Measurements from ENCODE around the gene CKAP4. TPM values are rescaled to one million over a fixed set of nuclear protein-coding genes. Genes with fewer than 3 reads are reported as not detected.
"Not testable (repeated sequence)": the region's sequence is repeated elsewhere in the genome, so short reads cannot be mapped to it uniquely, and the experiment has no call there.

The CKAP4 gene, protein sequence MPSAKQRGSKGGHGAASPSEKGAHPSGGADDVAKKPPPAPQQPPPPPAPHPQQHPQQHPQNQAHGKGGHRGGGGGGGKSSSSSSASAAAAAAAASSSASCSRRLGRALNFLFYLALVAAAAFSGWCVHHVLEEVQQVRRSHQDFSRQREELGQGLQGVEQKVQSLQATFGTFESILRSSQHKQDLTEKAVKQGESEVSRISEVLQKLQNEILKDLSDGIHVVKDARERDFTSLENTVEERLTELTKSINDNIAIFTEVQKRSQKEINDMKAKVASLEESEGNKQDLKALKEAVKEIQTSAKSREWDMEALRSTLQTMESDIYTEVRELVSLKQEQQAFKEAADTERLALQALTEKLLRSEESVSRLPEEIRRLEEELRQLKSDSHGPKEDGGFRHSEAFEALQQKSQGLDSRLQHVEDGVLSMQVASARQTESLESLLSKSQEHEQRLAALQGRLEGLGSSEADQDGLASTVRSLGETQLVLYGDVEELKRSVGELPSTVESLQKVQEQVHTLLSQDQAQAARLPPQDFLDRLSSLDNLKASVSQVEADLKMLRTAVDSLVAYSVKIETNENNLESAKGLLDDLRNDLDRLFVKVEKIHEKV
- 100 to 1,000 TPM in 5 of 12 donors, 10 to 100 TPM in 7; 71.8 to 231 (median 88.3) TPM for polyA plus RNA-seq (ENCODE audit: insufficient read length in 12 of 12)
- long read RNA-seq, donor 1, transcript CKAP4-201 (2 exons, 3,093 nt), result major isoform, 25 of 46 reads
- long read RNA-seq, donor 1, partial matches to known transcripts, result 21 of 46 reads
- long read RNA-seq, donor 1, other reads (novel, unspliced or antisense), result 0 of 46 reads
- long read RNA-seq, donor 2, transcript CKAP4-201 (2 exons, 3,093 nt), result major isoform, 29 of 29 reads
- long read RNA-seq, donor 2, partial matches to known transcripts, result 0 of 29 reads
- long read RNA-seq, donor 2, other reads (novel, unspliced or antisense), result 0 of 29 reads
- long read RNA-seq, donor 3, transcript CKAP4-201 (2 exons, 3,093 nt), result major isoform, 19 of 19 reads
- long read RNA-seq, donor 3, partial matches to known transcripts, result 0 of 19 reads
- long read RNA-seq, donor 3, other reads (novel, unspliced or antisense), result 0 of 19 reads
- long read RNA-seq, donor 4, transcript CKAP4-201 (2 exons, 3,093 nt), result major isoform, 7 of 7 reads
- long read RNA-seq, donor 4, partial matches to known transcripts, result 0 of 7 reads
- long read RNA-seq, donor 4, other reads (novel, unspliced or antisense), result 0 of 7 reads
- long read RNA-seq, donor 5, result 0 reads
- long read RNA-seq, donor 6, transcript CKAP4-201 (2 exons, 3,093 nt), result major isoform, 18 of 25 reads
- long read RNA-seq, donor 6, partial matches to known transcripts, result 7 of 25 reads
- long read RNA-seq, donor 6, other reads (novel, unspliced or antisense), result 0 of 25 reads
- long read RNA-seq, donor 7, transcript CKAP4-201 (2 exons, 3,093 nt), result major isoform, 12 of 12 reads
- long read RNA-seq, donor 7, partial matches to known transcripts, result 0 of 12 reads
- long read RNA-seq, donor 7, other reads (novel, unspliced or antisense), result 0 of 12 reads
- long read RNA-seq, donor 8, transcript CKAP4-201 (2 exons, 3,093 nt), result major isoform, 47 of 47 reads
- long read RNA-seq, donor 8, partial matches to known transcripts, result 0 of 47 reads
- long read RNA-seq, donor 8, other reads (novel, unspliced or antisense), result 0 of 47 reads
- long read RNA-seq, donor 9, transcript CKAP4-201 (2 exons, 3,093 nt), result major isoform, 24 of 32 reads
- long read RNA-seq, donor 9, partial matches to known transcripts, result 8 of 32 reads
- long read RNA-seq, donor 9, other reads (novel, unspliced or antisense), result 0 of 32 reads
- long read RNA-seq, donor 10, transcript CKAP4-201 (2 exons, 3,093 nt), result major isoform, 30 of 30 reads
- long read RNA-seq, donor 10, partial matches to known transcripts, result 0 of 30 reads
- long read RNA-seq, donor 10, other reads (novel, unspliced or antisense), result 0 of 30 reads
- long read RNA-seq, donor 11, transcript CKAP4-201 (2 exons, 3,093 nt), result major isoform, 46 of 46 reads
- long read RNA-seq, donor 11, partial matches to known transcripts, result 0 of 46 reads
- long read RNA-seq, donor 11, other reads (novel, unspliced or antisense), result 0 of 46 reads

GRCh38 chr12:106247674-106248311, at the start of gene CKAP4:
TSS of gene CKAP4 (minus strand) at chr12:106248020. CDS start at chr12:106247851, 169 bp downstream.
- DNase-seq, result peak; percentile 83

DNA sequence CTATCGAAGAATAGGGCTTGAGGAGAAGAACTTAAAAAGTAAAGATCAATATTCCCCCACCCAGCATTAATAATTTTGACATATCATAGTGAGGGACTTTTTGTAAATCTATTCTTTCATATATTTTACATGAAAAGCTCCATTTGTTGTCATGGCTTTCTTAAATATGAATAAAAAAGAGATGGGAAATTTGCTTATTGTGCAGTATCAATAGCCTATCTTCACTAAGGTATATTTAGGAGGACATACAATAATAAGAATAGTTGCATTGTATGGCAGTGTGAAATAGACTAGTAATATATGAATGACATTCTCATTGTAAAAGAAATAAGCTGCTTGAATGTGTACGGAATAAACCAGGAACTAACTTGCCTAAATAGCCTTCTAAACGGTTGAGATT, 49.3 kb upstream of the CKAP4 start:
- DNase-seq, result no peak

DNA sequence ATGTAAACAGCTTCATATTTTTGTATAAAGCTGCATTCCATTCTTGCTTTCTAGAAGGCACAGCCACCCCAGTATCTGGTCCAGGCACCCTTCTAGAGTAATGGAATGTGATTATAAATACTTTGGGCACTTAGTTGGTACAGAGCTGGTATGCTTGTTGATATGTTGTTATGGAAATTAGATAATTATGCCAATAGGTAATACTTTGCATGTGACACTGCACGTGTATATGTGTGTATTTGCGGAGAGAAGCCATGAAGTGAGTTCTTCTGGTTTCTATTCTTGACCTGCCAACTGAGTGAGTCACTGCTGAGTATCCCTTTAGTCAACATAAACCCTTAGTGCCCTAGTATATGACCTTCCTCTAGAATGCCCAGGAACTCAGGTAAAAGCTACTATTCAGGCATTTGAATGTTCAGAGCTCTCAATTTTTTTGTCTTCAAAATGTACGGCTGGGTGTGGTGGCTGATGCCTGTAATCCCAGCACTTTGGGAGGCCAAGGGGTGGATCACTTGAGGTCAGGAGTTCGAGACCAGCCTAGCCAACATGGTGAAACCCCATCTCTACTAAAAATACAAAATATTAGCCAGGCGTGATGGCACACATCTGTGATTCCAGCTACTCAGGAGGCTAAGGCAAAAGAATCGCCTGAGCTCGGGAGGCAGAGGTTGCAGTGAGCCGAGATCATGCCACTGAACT, 48.5 kb upstream of the CKAP4 start:
- no peak for DNase-seq

DNA sequence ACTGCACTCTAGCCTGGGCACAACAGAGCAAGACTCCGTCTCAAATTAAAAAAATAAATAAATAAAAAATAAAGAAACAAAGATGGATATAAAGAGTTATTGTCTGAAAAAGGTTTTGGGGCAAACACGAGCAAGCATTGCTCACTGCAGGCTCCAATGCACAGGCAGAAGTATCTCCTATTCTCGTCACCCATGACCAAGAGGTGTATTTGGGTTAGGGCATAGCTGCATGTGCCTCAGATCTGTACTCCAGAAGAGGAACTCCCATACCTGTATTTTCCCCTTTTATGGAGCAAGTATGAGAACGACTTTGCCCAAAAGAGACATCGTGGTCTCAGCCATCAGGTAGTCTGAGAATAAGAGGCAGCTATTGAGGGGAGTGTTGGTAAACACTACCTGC, 44.5 kb upstream of the CKAP4 start:
- no peak for DNase-seq

GRCh38 chr12:106291342-106291741, 43.5 kb upstream of the CKAP4 start:
- DNase-seq, result no peak

DNA sequence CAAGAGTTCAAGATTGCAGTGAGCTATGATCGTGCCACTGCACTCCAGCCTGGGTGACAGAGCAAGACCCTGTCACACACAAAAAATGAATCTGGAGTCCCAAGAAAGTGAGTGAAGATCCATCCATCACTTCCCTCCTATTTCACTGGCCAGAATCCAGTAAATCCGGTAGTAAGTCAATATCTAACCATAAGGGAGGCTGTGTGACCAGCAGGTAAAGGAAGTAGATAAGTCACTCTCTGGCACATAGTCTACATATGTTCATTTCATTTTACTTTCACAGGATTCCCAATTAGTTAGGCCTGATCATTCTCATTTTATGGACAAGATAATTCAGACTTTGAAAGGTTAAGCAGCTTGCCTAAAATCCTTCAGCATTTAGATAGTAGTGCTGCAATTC, 42.8 kb upstream of the CKAP4 start:
- no peak for DNase-seq

- no peak for DNase-seq
Measured at GRCh38 chr12:106289196-106289681, 41.4 kb upstream of the CKAP4 start.

DNA sequence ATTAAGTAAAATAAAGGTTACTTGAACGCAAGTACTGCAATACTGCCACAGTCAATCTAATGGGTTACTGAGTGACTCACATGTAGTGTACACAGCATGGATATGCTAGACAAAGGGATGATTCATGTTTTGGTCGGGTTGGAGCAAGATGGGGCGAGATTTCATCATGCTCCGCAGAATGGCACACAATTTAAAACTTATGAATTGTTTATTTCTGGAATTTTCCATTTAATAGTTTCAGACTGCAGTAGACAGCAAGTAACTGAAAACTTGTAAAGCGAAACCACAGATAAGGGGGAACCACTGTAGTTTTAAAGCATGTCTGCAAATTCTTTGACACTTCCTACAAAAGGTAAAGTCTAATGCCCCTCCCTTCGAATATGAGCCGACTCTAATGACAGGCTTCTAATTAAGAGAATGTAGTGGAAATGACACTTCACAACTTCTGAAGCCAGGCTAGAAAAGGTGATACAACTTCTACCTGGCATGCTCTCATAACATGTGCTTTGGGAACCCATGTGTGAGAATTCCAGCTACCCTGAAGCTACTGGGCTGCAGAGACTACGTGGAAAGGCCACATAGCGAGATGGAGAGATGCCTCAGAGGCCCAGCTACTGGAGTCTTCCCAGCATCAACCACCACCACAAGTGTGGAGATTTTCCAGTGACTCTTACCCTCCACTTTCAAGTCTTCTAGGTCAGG, 40.8 kb upstream of the CKAP4 start:
- DNase-seq, result no peak

- no peak for DNase-seq
Measured at GRCh38 chr12:106288101-106288493, 40.3 kb upstream of the CKAP4 start.

DNA sequence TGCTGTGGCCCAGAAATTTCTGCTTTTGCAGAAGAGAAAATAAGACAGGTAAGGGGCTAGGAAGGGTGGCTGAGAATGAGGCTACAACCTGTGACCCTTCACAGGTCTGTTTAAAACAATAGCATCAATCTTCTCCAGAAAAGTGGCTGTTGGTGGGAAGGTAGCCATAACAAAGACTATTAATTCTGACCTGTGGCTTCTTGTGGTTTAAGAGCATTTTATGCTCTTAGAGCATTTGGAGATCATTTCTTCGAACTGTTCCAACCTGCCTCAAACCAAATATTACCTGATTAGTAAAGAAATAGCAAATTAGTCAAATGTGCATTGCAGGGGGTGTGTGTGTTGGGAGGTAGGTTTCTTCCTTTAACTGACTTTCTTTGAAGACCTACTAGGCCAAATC, 39.5 kb upstream of the CKAP4 start:
- DNase-seq, result no peak

- not testable (repeated sequence) for DNase-seq
Measured at GRCh38 chr12:106286576-106287162, 38.8 kb upstream of the CKAP4 start.

DNA sequence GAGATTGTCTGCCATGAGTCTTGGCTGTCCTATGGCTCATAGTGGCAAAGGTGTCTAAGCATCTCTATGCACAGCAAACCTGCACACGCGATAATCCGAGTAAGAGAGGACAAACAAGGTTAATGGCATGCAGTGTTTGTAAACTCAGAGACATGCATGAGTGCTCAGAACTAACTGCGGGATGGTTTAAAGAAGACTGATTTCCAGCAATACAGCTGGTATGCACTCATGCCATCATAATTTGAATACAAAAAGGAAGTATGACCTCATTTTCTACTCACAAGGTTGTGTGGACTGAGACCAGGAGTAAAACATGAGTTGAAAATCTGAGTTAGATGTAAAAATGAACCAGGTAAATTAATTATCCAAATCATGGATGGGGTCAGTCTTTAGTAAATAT, 38.2 kb upstream of the CKAP4 start:
- no peak for DNase-seq

- DNase-seq, result no peak
Measured at GRCh38 chr12:106284358-106285105, 36.7 kb upstream of the CKAP4 start.

- no peak for DNase-seq
Measured at GRCh38 chr12:106282457-106283097, 34.8 kb upstream of the CKAP4 start.

DNA sequence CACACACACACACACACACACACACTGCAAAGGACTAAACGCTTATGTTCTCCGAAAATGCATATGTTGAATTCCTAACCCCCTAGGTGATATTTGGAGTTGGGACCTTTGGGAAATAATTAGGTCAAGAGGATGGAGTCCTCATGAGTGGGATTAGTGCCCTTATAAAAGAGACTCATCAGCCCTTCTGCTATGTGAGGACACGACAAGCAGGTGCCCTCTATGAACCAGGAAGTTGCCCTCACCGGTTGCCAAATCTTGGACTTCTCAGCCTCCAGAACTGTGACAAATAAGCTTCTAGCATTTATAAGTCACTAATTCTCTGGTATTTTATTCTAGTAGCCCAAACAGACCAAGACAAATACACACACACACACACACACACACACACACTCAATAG, 34.0 kb upstream of the CKAP4 start:
- DNase-seq, result no peak

DNA sequence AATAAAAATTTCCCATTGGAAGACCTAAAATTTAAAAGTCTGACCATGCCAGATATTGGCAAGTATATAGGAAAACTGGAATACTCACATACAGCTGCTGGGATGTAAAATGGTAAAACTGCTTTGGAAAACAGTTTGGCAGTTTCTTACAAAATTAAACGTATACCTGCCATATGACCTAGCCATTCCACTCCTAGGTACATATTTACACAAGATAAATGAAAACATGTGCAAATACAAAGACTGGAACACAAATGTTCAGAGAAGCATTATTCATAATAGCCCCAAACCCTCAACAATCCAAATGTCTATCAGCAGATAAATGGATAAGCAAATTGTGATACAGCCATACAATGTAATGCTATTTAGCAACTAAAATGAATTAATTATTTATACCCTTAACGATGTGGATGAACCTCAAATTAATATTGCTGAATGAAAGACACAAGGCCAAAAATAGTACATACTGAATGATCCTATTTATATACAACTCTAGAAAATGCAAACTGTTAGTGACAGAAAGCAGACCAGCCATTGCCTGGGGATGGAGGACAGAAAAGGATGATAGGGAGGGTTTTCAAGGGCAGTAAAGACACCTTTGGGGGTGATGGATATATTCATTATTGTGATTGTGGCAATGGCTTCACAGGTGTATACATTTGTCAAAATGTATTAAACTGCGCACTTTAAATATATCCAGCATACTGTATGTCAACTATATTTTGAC, 33.4 kb upstream of the CKAP4 start:
- DNase-seq, result no peak
